C4-2B (cell line): ENCODE data around the gene DENND5A.

Experiments
- CTCF ChIP-seq: fragments of 450-650 bp; conservative IDR thresholded peaks from 2 replicates; pipeline ENCODE4 v1.5.1; 2017; ENCODE audit warnings: mild to moderate bottlenecking
- ZFX ChIP-seq: fragments of 450-650 bp; IDR thresholded peaks from 2 replicates; pipeline ENCODE4 v1.6.1; 2017

GRCh38 chr11:9160166-9160565, 105.0 kb downstream of the DENND5A start:
- no peak for TF ChIP-seq CTCF
- TF ChIP-seq ZFX: no peak
